Hepatocyte (in vitro differentiated cells): ENCODE measurements around the gene EIF4G3.

ENCODE experiments used
- EZH2 ChIP-seq: fragments of 200-600 bp; sonication (generic); IDR thresholded peaks from 2 replicates; pipeline ENCODE4 v1.6.1; 2016; ENCODE audit warnings: antibody characterized with exemption, mild to moderate bottlenecking, borderline replicate concordance
- EZH2phosphoT487 ChIP-seq: fragments of 200-600 bp; sonication (generic); IDR thresholded peaks from one replicate; pipeline ENCODE4 v1.6.1; 2018; ENCODE audit warnings: antibody characterized with exemption, mild to moderate bottlenecking, low read depth, moderate library complexity; ENCODE audit not compliant: unreplicated experiment, severe bottlenecking
- TF ChIP-seq, protein P1 (sequence below): fragments of 200-600 bp; sonication (generic); IDR thresholded peaks from 2 replicates; pipeline ENCODE4 v1.5.1; 2016; ENCODE audit warnings: antibody characterized with exemption, mild to moderate bottlenecking; ENCODE audit not compliant: poor library complexity

DNA sequence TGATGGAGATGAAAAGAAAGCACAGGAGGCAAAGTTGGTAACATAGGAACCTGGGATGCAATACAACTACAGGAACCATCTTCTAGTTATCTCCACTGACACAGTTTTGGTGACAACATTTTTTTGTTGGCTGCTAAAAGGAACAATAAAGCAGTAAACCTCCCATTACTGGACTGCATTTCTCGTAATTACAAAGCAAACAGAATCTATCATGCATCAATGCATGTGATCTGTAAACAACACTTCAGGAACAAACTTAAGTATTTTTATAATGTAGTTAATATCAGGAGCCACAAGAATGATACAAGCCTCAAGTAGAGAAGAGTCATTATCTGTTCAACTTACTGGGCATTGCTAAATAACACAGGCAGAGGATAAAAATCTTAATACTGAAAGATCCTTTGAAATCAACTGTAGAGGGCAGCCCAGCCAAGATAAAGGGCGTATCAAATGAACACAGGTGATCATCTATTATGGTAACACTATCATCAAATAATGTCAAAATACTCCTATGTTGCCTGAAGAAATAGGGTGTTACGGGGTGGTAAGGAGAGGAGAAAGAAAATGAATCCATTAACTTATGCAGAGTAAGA is 193.3 kb downstream of the EIF4G3 start:
- TF ChIP-seq, protein P1, sequence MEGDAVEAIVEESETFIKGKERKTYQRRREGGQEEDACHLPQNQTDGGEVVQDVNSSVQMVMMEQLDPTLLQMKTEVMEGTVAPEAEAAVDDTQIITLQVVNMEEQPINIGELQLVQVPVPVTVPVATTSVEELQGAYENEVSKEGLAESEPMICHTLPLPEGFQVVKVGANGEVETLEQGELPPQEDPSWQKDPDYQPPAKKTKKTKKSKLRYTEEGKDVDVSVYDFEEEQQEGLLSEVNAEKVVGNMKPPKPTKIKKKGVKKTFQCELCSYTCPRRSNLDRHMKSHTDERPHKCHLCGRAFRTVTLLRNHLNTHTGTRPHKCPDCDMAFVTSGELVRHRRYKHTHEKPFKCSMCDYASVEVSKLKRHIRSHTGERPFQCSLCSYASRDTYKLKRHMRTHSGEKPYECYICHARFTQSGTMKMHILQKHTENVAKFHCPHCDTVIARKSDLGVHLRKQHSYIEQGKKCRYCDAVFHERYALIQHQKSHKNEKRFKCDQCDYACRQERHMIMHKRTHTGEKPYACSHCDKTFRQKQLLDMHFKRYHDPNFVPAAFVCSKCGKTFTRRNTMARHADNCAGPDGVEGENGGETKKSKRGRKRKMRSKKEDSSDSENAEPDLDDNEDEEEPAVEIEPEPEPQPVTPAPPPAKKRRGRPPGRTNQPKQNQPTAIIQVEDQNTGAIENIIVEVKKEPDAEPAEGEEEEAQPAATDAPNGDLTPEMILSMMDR, result no peak
- TF ChIP-seq EZH2 (no peak), EZH2phosphoT487 (no peak)
